Prostate gland (tissue), 2 donors: ENCODE results near the gene DNASE2.

ENCODE experiments used
- CTCF ChIP-seq, 4 experiments: fragments of 200-600 bp in 2 of 4; fragments of 450-650 bp in 2 of 4; sonication (generic) in 2 of 4; IDR thresholded peaks; 1 replicate in 3 of 4; 2 replicates in 1 of 4; pipeline ENCODE4 v1.5.1; 2016 to 2019; ENCODE audit warnings: antibody characterized with exemption in 4 of 4, mild to moderate bottlenecking in 2 of 4, moderate library complexity in 2 of 4
- POLR2A ChIP-seq: fragments of 450-650 bp; IDR thresholded peaks from one replicate; pipeline ENCODE4 v1.6.1; 2016; ENCODE audit warnings: antibody characterized with exemption, mild to moderate bottlenecking

- TF ChIP-seq CTCF (IDR thresholded peaks at IDR 0.05), result no peak
- TF ChIP-seq POLR2A, result no peak
Measured at GRCh38 chr19:12841094-12841493, 40.2 kb downstream of the DNASE2 start.
